Fibroblast of the aortic adventitia (primary cell): ENCODE data around the gene ARL5A. TPM values are rescaled to one million over a fixed set of nuclear protein-coding genes. Genes with fewer than 3 reads are reported as not detected.
"Not testable (repeated sequence)": the region's sequence is repeated elsewhere in the genome, so short reads cannot be mapped to it uniquely, and the experiment has no call there.

ENCODE experiments used
- DNase-seq: peaks from one replicate; pipeline ENCODE4 v3.0.0-alpha.2; 2010; ENCODE audit warnings: low read depth
- H3K4me3 ChIP-seq: 2 replicates; pipeline ENCODE4 v1.5.1; 2011; ENCODE audit warnings: low read depth, mild to moderate bottlenecking, control low read depth, low read length, moderate library complexity
- CTCF ChIP-seq: IDR thresholded peaks from 2 replicates; pipeline ENCODE4 v1.5.1; 2011; ENCODE audit warnings: mild to moderate bottlenecking, low read length, control low read depth, inconsistent platforms; ENCODE audit not compliant: insufficient read depth
- total RNA-seq: library from RNA; depleted of rRNA; stranded (reverse); fragments of >200 nt; gene quantifications from 2 replicates; pipeline ENCODE4 v1.2.3, GENCODE V29; 2012; ENCODE audit warnings: low replicate concordance

ARL5A gene
- total RNA-seq, 1 donor: 45.6 TPM

GRCh38 chr2:151803811-151804210 lies 24.4 kb downstream of the ARL5A start:
- no peak for DNase-seq
- no peak overlapping the region for H3K4me3 ChIP-seq
- no peak for TF ChIP-seq CTCF

- no peak for TF ChIP-seq CTCF
- no peak for DNase-seq
- H3K4me3 ChIP-seq: no peak overlapping the region
These were observed 25.9 kb downstream of the ARL5A start for GRCh38 chr2:151802315-151802714.

DNA sequence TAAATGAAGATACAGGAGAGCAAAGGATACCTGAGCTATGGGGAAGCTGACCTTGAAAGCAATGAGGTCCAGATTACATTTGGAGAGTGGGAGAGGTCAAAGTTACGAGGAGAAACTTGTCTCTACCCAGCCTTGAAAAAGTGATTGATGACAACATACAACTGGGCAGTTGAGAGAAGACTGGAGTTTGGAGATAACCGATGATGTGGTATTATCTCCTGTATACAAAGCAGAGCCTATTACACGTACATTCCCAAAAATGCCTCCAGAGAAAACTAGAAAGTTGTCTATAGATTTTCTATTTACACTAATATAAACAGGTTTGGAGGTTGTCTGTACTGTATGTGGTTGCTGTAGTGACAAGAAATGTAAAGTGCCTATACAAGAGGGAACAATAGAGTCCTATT lies 28.3 kb downstream of the ARL5A start:
- no peak overlapping the region for H3K4me3 ChIP-seq
- DNase-seq: no peak
- TF ChIP-seq CTCF: no peak

- DNase-seq: no peak
- no peak for TF ChIP-seq CTCF
- no peak overlapping the region for H3K4me3 ChIP-seq
These were observed 31.4 kb downstream of the ARL5A start for GRCh38 chr2:151796774-151797173.

GRCh38 chr2:151795646-151796240 lies 32.5 kb downstream of the ARL5A start:
- H3K4me3 ChIP-seq: no peak overlapping the region
- TF ChIP-seq CTCF: no peak
- peak; percentile 16 for DNase-seq

DNA sequence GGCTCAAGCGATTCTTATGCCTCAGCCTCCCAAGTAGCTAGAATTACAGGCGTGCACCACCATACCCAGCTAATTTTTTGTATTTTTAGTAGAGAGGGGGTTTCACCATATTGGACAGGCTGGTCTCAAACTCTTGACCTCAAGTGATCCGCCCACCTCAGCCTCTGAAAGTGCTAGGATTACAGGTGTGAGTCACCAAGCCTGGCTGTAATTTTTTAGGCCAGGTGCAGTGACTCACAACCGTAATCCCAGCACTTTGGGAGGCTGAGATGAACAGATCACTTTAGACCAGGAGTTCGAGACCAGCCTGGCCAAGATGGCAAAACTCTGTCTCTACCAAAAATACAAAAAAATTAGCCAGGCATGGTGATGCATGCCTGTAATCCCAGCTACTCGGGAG lies 33.8 kb downstream of the ARL5A start:
- H3K4me3 ChIP-seq, DNase-seq: not testable (repeated sequence)

DNA sequence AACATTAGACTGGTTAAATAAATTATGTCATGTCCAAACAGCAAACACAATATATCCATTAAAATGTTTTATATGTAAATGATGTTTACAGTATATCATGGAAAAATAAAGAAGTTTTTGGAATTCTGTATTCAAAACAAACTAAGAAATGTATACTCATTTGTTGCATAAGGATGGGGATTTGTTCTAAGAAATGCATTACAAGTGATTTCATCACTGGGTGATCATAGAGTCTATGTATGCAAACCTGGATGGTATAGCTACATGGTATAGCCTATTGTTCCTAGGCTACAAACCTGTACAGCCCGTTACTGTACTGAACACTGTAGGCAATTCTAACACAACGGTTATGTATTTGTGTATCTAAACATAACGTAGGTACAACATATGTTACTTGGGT lies 35.1 kb downstream of the ARL5A start:
- DNase-seq: no peak
- TF ChIP-seq CTCF: no peak
- no peak overlapping the region for H3K4me3 ChIP-seq

DNA sequence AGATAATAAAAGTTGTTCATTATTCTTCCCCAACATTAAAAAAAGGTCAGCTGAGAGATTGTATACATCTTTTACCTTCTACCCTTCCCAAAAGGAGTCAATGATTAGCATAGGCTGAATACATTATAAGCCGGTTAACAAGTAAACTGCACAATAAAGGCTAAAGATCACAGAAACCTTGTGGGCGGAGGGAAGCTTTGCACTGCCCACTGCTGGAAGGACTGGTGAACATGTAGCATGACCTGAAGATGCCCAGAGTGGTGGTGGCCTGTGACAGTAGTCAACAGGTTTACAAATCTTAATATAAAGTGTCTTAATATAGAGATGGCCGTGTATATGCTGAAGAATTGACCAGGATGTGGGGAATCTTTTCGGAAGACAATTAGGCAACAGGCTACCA lies 35.6 kb downstream of the ARL5A start:
- no peak overlapping the region for H3K4me3 ChIP-seq
- DNase-seq: no peak
- TF ChIP-seq CTCF: no peak
